DOHH2 (cell line): ENCODE measurements around the gene EFCAB9.

Experiments used
- H3F3A ChIP-seq: fragments of 200-600 bp; sonication (generic), shearing (Covaris generic); 2 replicates; pipeline ENCODE4 v1.6.0; 2016; ENCODE audit warnings: antibody characterized with exemption, mild to moderate bottlenecking; ENCODE audit not compliant: control insufficient read depth, insufficient read depth
- H3K27ac ChIP-seq: fragments of 200-600 bp; sonication (generic); 2 replicates; pipeline ENCODE4 v1.5.1; 2014; ENCODE audit warnings: low read depth, mild to moderate bottlenecking, low read length, moderate library complexity
- H3K27me3 ChIP-seq: fragments of 200-600 bp; sonication (generic); 2 replicates; pipeline ENCODE4 v1.6.1; 2014; ENCODE audit warnings: mild to moderate bottlenecking, low read length, mixed read lengths; ENCODE audit not compliant: control insufficient read depth
- H3K36me3 ChIP-seq: fragments of 200-600 bp; sonication (generic); 2 replicates; pipeline ENCODE4 v1.6.1; 2014; ENCODE audit warnings: mild to moderate bottlenecking, low read length, moderate library complexity, mixed read lengths; ENCODE audit not compliant: control insufficient read depth
- H3K4me1 ChIP-seq: fragments of 200-600 bp; sonication (generic); 2 replicates; pipeline ENCODE4 v1.6.1; 2014; ENCODE audit warnings: mild to moderate bottlenecking, low read length, mixed read lengths; ENCODE audit not compliant: control insufficient read depth
- H3K4me2 ChIP-seq: fragments of 200-600 bp; sonication (generic); 2 replicates; pipeline ENCODE4 v1.6.0; 2014; ENCODE audit warnings: mild to moderate bottlenecking, low read length, moderate library complexity
- H3K4me3 ChIP-seq: fragments of 200-600 bp; sonication (generic); 2 replicates; pipeline ENCODE4 v1.5.1; 2014; ENCODE audit warnings: mild to moderate bottlenecking, low read length, mixed read lengths
- H3K79me2 ChIP-seq: fragments of 200-600 bp; sonication (generic); 2 replicates; pipeline ENCODE4 v1.6.1; 2014; ENCODE audit warnings: mild to moderate bottlenecking, low read length, mixed read lengths; ENCODE audit not compliant: control insufficient read depth
- H3K9me2 ChIP-seq: fragments of 200-600 bp; sonication (generic); replicated peaks from 2 replicates; pipeline ENCODE4 v1.6.1; 2014; ENCODE audit warnings: mild to moderate bottlenecking, low read length, mixed read lengths; ENCODE audit not compliant: control insufficient read depth
- H3K9me3 ChIP-seq: fragments of 200-600 bp; sonication (generic); 2 replicates; pipeline ENCODE4 v1.6.1; 2014; ENCODE audit warnings: antibody characterized with exemption, low read length, mixed read lengths; ENCODE audit not compliant: control insufficient read depth, insufficient read depth
- H4K20me1 ChIP-seq: fragments of 200-600 bp; sonication (generic); 2 replicates; pipeline ENCODE4 v1.6.0; 2014; ENCODE audit warnings: low read depth, mild to moderate bottlenecking, antibody characterized with exemption, low read length, moderate library complexity; ENCODE audit not compliant: control insufficient read depth, insufficient read depth
- EZH2phosphoT487 ChIP-seq: fragments of 200-600 bp; sonication (generic); IDR thresholded peaks from 2 replicates; pipeline ENCODE4 v1.6.1; 2017; ENCODE audit warnings: borderline replicate concordance, mild to moderate bottlenecking, antibody characterized with exemption, low read length, moderate library complexity, mixed read lengths
- TF ChIP-seq, protein P1 (sequence below): fragments of 200-600 bp; sonication (generic); IDR thresholded peaks from one replicate; pipeline ENCODE4 v1.5.1; 2014; ENCODE audit warnings: antibody characterized with exemption, mild to moderate bottlenecking, low read depth, low read length; ENCODE audit not compliant: poor library complexity, severe bottlenecking

EFCAB9 gene

DNA sequence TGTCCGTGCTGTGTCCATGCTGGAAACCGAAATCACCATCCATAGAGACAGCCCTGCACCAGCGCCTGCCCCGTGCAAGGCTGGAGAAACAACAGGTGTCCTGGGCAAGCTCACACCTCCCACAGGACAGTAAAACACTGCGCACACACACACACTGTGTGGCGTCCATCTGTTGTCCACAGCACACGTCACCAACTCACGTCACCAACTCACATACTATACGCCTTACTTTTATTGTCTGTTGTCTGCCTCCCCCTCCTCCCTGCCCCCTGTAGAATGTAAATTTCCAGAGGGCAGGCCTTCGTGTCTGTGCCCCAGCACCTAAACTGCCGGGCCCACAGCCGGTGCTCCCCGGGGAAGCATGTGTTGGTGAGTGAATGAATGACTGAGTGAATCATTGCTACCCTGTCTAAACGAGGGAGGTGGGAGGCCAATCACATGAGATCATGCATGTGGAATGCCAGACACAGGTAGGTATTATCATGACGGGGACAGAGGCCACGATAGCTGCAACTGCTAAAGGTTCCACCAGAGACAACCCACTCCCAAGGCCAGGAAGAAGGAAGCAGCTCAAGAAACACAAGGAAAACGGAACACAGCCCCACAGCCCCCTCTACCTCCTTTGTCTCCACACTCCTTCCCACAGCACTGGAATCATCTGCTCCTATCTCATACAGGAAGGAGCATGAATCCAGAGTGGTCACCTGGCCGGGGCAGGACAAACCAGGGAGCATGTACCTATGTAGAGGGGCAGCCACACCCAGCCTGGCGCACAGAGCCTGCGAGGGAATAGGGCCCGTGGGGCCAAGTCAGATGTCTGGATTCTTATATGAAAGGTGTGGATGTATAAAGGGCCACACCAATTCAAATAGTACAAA is 47.9 kb upstream of the EFCAB9 start:
- no peak overlapping the region for H3K4me2 ChIP-seq
- H3K79me2 ChIP-seq: peaks cover 9% of the 10 kb centered on the region
- no peak overlapping the region for H3K4me3 ChIP-seq

DNA sequence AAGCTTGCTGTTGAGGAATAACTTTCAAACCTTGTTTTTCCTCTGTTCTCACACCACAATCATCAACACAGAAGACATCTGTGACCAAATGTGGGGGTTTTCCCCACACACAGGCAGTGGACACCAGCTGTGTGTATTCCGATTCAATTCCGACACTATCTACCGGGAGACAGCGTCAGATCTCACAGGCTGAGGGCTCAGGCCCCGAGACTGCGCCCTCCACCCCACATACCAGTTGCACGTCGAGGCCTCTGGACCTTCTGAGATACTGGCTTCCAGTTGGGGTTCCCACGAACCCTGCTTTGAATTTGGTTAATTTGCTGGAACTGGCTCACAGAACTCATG is 47.3 kb upstream of the EFCAB9 start:
- H3K36me3 ChIP-seq: peaks cover 3% of the 10 kb centered on the region; the same call in 1 of the 2 replicates
- H3F3A ChIP-seq: no peaks in the 10 kb centered on the region
- H3K4me3 ChIP-seq: no peak overlapping the region
- no peak overlapping the region for H3K27ac ChIP-seq
- no peaks in the 10 kb centered on the region for H3K9me2 ChIP-seq
- peaks cover 6% of the 10 kb centered on the region; the same call in 1 of the 2 replicates for H3K4me1 ChIP-seq
- H3K9me3 ChIP-seq: no peaks in the 10 kb centered on the region
- peaks cover 9% of the 10 kb centered on the region for H3K79me2 ChIP-seq
- H3K4me2 ChIP-seq: no peak overlapping the region
- H3K27me3 ChIP-seq: no peaks in the 10 kb centered on the region
- H4K20me1 ChIP-seq: no peaks in the 10 kb centered on the region; the same call in 1 of the 2 replicates
- TF ChIP-seq, protein P1, sequence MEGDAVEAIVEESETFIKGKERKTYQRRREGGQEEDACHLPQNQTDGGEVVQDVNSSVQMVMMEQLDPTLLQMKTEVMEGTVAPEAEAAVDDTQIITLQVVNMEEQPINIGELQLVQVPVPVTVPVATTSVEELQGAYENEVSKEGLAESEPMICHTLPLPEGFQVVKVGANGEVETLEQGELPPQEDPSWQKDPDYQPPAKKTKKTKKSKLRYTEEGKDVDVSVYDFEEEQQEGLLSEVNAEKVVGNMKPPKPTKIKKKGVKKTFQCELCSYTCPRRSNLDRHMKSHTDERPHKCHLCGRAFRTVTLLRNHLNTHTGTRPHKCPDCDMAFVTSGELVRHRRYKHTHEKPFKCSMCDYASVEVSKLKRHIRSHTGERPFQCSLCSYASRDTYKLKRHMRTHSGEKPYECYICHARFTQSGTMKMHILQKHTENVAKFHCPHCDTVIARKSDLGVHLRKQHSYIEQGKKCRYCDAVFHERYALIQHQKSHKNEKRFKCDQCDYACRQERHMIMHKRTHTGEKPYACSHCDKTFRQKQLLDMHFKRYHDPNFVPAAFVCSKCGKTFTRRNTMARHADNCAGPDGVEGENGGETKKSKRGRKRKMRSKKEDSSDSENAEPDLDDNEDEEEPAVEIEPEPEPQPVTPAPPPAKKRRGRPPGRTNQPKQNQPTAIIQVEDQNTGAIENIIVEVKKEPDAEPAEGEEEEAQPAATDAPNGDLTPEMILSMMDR: no peak
- TF ChIP-seq EZH2phosphoT487: no peak

More for the DNA sequence above, 47.9 kb upstream of the EFCAB9 start:
- Histone ChIP-seq H3K9me2 (no peaks in the 10 kb centered on the region), H3K27me3 (no peaks in the 10 kb centered on the region), H3K36me3 (peaks cover 3% of the 10 kb centered on the region; the same call in 1 of the 2 replicates), H3K27ac (no peak overlapping the region), H3K4me1 (peaks cover 6% of the 10 kb centered on the region; the same call in 1 of the 2 replicates), H4K20me1 (no peaks in the 10 kb centered on the region; the same call in 1 of the 2 replicates), H3K9me3 (no peaks in the 10 kb centered on the region), H3F3A (no peaks in the 10 kb centered on the region)
- TF ChIP-seq, protein P1: no peak
- no peak for TF ChIP-seq EZH2phosphoT487

DNA sequence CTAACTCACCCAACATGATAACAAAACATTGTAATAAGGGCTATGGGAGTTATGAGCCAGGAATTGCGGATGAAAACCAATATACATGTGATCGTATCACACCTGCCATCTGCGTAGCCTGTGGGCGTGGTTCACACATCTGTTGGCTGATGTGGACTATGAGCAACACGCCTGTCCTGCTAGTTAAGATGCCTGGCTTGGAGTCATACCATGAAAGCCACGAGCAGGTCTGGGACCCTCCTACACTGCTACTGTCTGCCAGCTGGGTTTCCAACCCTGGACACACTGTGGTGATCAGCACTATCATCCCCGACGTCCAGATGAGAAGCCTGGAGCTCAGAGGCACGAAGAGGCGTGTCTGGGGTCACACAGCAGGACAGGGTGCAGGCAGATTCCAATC is 46.1 kb upstream of the EFCAB9 start:
- Histone ChIP-seq H3K4me2 (no peak overlapping the region), H3K27me3 (no peaks in the 10 kb centered on the region), H3K9me2 (no peaks in the 10 kb centered on the region), H3K79me2 (peaks cover 9% of the 10 kb centered on the region), H3F3A (no peaks in the 10 kb centered on the region), H3K36me3 (peaks cover 12% of the 10 kb centered on the region; the same call in 1 of the 2 replicates), H3K4me1 (peaks cover 6% of the 10 kb centered on the region; the same call in 1 of the 2 replicates), H4K20me1 (no peaks in the 10 kb centered on the region; the same call in 1 of the 2 replicates), H3K9me3 (no peaks in the 10 kb centered on the region), H3K4me3 (no peak overlapping the region), H3K27ac (no peak overlapping the region)
- no peak for TF ChIP-seq EZH2phosphoT487
- TF ChIP-seq, protein P1: no peak
